GM18909 (cell line): ENCODE results near the gene PSME3.
"Not testable (repeated sequence)": the region's sequence is repeated elsewhere in the genome, so short reads cannot be mapped to it uniquely, and the experiment has no call there.

Experiments used
- ATAC-seq: cut with Tn5 transposase; IDR thresholded peaks from one replicate; pipeline ENCODE4 v1.9.1; 2021; ENCODE audit warnings: mild to moderate bottlenecking; ENCODE audit not compliant: unreplicated experiment, poor library complexity

PSME3 gene

GRCh38 chr17:42849031-42849430, 15.8 kb downstream of the PSME3 start:
- ATAC-seq, result no peak

GRCh38 chr17:42849451-42850181, 16.4 kb downstream of the PSME3 start:
- ATAC-seq, result no peak

DNA sequence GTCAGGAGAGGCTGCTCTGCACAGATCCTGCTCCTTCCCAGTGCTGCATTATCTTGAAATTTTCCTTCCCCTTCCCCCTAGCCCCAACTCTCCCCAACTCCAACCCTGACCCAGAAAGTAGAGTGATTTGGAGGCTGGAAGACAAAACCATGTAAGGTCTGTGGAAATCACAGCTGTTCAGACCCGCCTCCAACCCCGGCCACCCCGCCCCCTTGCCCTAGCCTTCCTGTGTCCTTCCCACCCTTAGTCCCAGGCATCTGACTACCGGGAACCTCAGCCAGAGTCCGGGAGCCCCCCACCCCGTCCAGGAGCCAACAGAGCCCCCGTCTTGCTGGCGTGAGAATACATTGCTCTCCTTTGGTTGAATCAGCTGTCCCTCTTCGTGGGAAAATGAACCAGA, 17.8 kb downstream of the PSME3 start, which contains the start of gene AOC3:
AOC3 (plus strand) TSS at position 246 of the 400 bp plus-strand sequence; CDS start at position 391, 145 bp downstream.
- no peak for ATAC-seq

GRCh38 chr17:42851371-42852240, 18.4 kb downstream of the PSME3 start:
- not testable (repeated sequence) for ATAC-seq

- no peak for ATAC-seq
These were observed 19.2 kb downstream of the PSME3 start for GRCh38 chr17:42852351-42852750.

DNA sequence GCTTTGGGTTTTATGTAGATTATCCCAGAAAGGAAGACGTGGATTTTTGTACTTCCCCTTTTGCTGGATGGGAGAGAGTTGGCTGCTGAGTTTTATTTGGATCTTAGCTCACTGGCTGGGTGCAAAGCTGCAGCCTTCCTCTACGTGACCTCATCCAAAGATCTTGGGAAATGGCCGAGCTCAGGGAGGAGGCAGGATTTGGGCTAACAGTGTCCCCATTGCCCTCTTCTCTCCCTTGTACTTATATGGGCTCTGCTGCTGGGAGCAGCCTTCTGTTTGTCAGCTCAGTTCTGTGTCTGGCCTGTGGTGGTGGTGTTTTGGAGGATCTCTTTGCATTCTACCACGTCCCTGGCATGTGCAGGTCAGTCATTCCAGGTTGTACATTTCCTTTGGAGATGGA, 19.8 kb downstream of the PSME3 start:
- no peak for ATAC-seq

DNA sequence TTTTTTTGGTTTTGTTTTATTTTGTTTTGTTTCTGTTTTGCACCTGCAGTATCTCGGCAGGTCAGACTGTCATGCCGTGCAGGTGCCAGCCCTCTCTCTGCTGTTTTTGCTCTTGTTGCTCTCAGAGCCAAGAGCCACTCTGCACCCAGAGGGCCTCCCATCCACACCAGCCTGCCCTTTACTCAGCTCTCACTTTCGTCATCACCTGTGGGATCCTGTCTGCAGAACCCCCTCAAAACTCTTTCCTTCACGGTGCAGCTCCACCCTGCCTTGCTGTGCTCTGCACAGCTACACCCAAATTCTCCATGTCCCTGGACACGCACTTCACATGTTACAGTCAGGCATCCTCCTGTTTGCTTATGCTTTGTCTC, 20.4 kb downstream of the PSME3 start:
- ATAC-seq, result no peak

- ATAC-seq, result no peak
These were observed 21.0 kb downstream of the PSME3 start for GRCh38 chr17:42853968-42854790.

- no peak for ATAC-seq
These were observed 21.9 kb downstream of the PSME3 start for GRCh38 chr17:42855048-42855596.

- ATAC-seq, result not testable (repeated sequence)
These were observed 22.9 kb downstream of the PSME3 start for GRCh38 chr17:42856093-42856492.

DNA sequence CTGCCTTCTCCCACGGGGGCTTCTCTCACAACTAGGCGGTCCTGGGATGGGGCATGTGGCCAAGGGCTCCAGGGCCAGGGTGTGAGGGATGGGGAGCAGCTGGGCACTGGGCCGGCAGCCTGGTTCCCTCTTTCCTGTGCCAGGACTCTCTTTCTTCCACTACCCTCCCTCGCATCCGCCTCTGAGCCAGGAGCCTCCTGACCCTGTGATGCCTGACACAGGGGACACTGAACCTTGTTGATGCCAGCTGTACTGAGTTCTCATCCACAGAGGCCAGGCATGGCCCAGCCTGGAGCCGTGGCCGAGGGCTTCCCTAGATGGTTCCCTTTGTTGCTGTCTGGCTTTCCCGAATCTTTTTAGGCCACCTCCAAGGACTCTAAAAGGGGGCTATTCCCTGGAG, 23.3 kb downstream of the PSME3 start:
- not testable (repeated sequence) for ATAC-seq

DNA sequence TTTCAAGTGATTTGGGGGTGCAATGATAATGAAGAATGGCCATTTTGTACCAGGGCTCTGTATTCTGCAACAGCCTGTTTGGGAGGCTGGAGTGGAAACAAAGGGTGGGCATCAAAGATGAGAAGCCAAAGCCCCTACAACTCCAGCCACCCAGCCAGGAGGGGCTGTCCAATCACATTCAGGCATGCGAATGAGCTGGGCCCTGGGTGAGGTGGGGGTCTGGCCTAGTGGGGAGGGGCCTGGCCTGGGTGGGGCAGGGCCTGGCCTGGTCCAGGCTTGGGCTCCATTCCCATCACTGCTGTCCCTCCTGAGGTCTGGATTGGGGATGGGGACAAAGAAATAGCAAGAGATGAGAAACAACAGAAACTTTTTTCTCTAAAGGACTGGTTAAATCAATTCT, 24.2 kb downstream of the PSME3 start:
- ATAC-seq, result no peak

- no peak for ATAC-seq
These were observed 32.5 kb downstream of the PSME3 start for GRCh38 chr17:42865638-42866094.

DNA sequence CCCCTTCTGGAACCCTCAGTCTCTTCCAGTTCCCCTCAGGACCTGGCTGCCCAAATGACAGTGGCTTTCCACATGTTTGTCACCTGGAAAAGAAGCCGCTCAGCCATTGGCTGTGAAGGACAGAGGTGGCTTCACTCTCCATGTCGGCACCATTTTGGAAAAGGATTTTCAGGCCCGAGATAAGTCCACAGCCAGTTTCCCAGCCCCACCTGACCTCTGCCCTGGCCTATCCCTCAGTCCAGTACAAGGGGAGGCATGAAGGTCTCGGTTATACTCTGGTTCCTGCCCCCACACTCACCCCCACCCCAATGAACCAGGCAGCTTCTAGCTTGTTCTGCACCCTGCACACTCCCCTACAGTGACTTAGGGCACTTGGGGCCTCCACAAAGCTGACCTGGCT, 33.0 kb downstream of the PSME3 start:
- ATAC-seq, result no peak

DNA sequence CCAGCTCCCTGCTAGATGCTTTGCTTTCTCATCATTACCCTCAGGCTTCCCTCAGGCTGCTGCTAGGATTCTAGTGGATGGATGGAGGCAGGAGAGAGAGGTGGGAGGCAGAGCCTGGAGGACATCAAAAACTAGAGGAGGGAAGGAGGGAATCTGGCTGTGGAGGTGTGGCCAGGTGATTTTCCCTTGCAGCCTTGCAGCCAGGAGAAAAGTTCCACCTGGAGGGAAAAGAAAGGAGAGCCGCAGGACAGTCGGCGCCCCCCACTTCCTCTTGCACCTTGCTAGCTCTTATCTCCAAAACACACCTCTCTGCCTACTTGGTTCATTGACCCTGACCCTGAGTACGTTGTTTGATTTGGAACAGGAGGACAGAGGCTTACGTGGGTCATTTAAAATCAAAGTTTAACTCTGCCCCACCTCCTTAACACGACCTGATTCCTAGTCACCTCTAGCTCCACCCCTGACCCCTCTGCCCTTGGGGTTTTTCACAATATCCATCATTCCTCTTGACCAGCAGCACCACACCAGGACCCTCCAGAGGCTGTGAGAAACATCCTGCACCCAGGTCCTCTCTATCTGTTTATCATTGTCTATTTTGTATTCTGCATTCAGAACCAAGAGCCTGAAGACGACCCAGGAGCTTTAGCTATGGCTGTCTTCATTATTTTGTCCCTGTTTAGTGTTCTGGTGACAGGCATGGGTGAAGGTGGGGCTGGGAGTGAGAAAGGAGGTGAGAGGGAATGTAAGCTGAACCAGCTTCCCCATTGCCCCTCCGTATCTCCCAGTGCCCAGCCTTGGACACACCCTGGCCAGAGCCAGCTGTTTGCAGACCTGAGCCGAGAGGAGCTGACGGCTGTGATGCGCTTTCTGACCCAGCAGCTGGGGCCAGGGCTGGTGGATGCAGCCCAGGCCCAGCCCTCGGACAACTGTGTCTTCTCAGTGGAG, 33.7 kb downstream of the PSME3 start:
- no peak for ATAC-seq

GRCh38 chr17:42867694-42868261, 34.6 kb downstream of the PSME3 start:
- ATAC-seq, result not testable (repeated sequence)

- ATAC-seq, result no peak
These were observed 35.1 kb downstream of the PSME3 start for GRCh38 chr17:42868338-42868737.

DNA sequence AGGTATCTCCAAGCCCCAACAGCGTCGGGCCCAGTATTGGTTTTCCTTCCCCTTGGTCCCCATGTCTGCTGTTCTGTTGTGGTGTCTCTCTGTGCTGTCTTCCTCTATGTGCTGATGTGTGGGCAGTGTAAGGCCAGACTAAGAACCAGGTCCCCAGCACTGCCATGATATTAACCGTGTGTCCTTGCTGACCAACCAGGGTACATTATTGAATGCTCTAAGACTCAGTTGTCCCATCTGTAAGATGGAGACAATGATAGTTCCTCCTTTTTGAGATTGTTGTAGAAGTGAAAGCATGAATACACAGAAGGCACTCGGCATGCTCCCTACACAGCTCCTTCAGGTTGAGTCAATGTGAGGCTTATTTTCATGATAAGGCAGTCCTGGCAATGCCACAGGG, 38.5 kb downstream of the PSME3 start:
- no peak for ATAC-seq
